Astrocyte of the spinal cord (primary cell): Measurements from ENCODE around the gene KAT5.
"Not testable (repeated sequence)": the region's sequence is repeated elsewhere in the genome, so short reads cannot be mapped to it uniquely, and the experiment has no call there.

Source experiments
- DNase-seq: peaks from one replicate; pipeline ENCODE4 v3.0.0; 2011; ENCODE audit warnings: low read depth, low spot score
- H3K4me3 ChIP-seq: 2 replicates; pipeline ENCODE4 v1.5.1; 2011; ENCODE audit warnings: low read depth, mild to moderate bottlenecking, low read length, moderate library complexity
- CTCF ChIP-seq: IDR thresholded peaks from 2 replicates; pipeline ENCODE4 v1.5.1; 2012; ENCODE audit warnings: low read depth, mild to moderate bottlenecking, low read length, inconsistent platforms
- in situ Hi-C: cut with HindIII; loops from 2 replicates; pipeline ENCODE4 v1.10.0; 2017; ENCODE audit warnings: low sequenced_read_pairs

KAT5 gene

GRCh38 chr11:65764434-65764833 is 52.4 kb downstream of the KAT5 start:
- no peak overlapping the region for H3K4me3 ChIP-seq
- TF ChIP-seq CTCF: no peak
- no peak for DNase-seq
- in situ Hi-C loops: no loop called here

GRCh38 chr11:65766535-65766934 is 54.5 kb downstream of the KAT5 start:
- TF ChIP-seq CTCF: no peak
- in situ Hi-C loops: no loop called here
- DNase-seq: peak; percentile 47
- H3K4me3 ChIP-seq: no peak overlapping the region

GRCh38 chr11:65767406-65767805 is 55.4 kb downstream of the KAT5 start:
- no peak for DNase-seq
- in situ Hi-C loops: no loop called here
- no peak overlapping the region for H3K4me3 ChIP-seq
- no peak for TF ChIP-seq CTCF

- in situ Hi-C loops, DNase-seq, H3K4me3 ChIP-seq: not testable (repeated sequence)
Observed at GRCh38 chr11:65767806-65768205, 55.8 kb downstream of the KAT5 start.
